Tibial nerve (tissue), 4 donors: ENCODE data around the gene SIM1. TPM values are rescaled to one million over a fixed set of nuclear protein-coding genes. Genes with fewer than 3 reads are reported as not detected.

Experiments used
- DNase-seq, 2 donors: peaks; one replicate each; pipeline ENCODE4 v3.0.0-alpha.2; 2019; ENCODE audit warnings: low spot score in 2 of 2
- H3K27ac ChIP-seq, 4 donors: fragments of 200-600 bp; sonication (generic) in 3 of 4; one replicate each; pipeline ENCODE4 v1.5.1; 2017 to 2019; ENCODE audit warnings: mild to moderate bottlenecking in 1 of 4
- H3K27me3 ChIP-seq, 2 donors: fragments of 200-600 bp; sonication (generic) in 1 of 2; one replicate each; pipeline versions ENCODE4 v1.5.1 to v1.6.0; 2017 to 2019
- H3K36me3 ChIP-seq, 3 donors: fragments of 200-600 bp; sonication (generic); one replicate each; pipeline ENCODE4 v1.5.1; 2018 to 2019
- H3K4me1 ChIP-seq, 4 donors: fragments of 200-600 bp; sonication (generic) in 3 of 4; one replicate each; pipeline ENCODE4 v1.5.1; 2017 to 2019
- H3K4me3 ChIP-seq, 4 donors: fragments of 200-600 bp; sonication (generic) in 3 of 4; one replicate each; pipeline ENCODE4 v1.5.1; 2017 to 2019; ENCODE audit warnings: mild to moderate bottlenecking in 1 of 4, moderate library complexity in 1 of 4
- H3K9me3 ChIP-seq, 4 donors: fragments of 200-600 bp; sonication (generic) in 3 of 4; one replicate each; pipeline ENCODE4 v1.5.1; 2017 to 2019
- EP300 ChIP-seq, 2 donors: sonication (generic); formaldehyde crosslinking; IDR thresholded peaks; one replicate each; pipeline ENCODE4 v1.6.1; 2017; ENCODE audit warnings: antibody characterized with exemption in 2 of 2, mild to moderate bottlenecking in 1 of 2
- POLR2A ChIP-seq, 2 donors: fragments of 450-650 bp; IDR thresholded peaks; one replicate each; pipeline ENCODE4 v1.6.1; 2017; ENCODE audit warnings: antibody characterized with exemption in 2 of 2, mild to moderate bottlenecking in 2 of 2, moderate library complexity in 2 of 2
- WGBS, 2 donors: methylation state at CpG; one replicate each; pipeline ENCODE4 v1.1.5; 2018; 5-methylcytosine and 5-hydroxymethylcytosine counted together
- total RNA-seq, 4 donors: library from RNA; depleted of rRNA; stranded (reverse); fragments of >200 nt; gene quantifications; one replicate each; pipeline ENCODE4 v1.1.0, GENCODE V29; 2016
- TF ChIP-seq, protein P1 (sequence below), 5 experiments: fragments of 200-600 bp in 3 of 5; fragments of 450-650 bp in 2 of 5; sonication (generic) in 3 of 5; IDR thresholded peaks; one replicate each; pipeline ENCODE4 v1.5.1; 2016 to 2019; ENCODE audit warnings: antibody characterized with exemption in 5 of 5, mild to moderate bottlenecking in 3 of 5, moderate library complexity in 2 of 5

The SIM1 gene
- total RNA-seq, 4 donors from 2014 or later, result not detected

DNA sequence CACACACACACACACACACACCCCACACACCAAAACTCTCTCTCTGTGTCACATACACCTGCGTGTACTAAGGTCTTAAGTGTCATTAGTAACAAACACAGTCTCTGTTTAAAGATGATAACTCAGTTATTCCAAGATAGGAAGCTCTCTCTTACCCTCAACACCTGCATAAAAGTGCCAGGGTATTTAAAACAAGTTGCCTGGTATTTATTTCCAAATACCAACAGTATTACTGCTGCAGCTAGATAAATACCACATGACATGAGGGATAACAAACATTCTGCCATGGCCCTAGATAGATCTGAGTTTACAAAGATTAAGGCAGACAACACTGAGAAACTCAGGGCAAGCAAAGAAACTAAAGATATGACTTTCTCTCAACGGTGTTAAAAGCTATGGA lies 118.5 kb downstream of the SIM1 start:
- no peak for TF ChIP-seq EP300 (IDR thresholded peaks at IDR 0.05)
- no peak for TF ChIP-seq POLR2A (IDR thresholded peaks at IDR 0.05)
- TF ChIP-seq, protein P1, sequence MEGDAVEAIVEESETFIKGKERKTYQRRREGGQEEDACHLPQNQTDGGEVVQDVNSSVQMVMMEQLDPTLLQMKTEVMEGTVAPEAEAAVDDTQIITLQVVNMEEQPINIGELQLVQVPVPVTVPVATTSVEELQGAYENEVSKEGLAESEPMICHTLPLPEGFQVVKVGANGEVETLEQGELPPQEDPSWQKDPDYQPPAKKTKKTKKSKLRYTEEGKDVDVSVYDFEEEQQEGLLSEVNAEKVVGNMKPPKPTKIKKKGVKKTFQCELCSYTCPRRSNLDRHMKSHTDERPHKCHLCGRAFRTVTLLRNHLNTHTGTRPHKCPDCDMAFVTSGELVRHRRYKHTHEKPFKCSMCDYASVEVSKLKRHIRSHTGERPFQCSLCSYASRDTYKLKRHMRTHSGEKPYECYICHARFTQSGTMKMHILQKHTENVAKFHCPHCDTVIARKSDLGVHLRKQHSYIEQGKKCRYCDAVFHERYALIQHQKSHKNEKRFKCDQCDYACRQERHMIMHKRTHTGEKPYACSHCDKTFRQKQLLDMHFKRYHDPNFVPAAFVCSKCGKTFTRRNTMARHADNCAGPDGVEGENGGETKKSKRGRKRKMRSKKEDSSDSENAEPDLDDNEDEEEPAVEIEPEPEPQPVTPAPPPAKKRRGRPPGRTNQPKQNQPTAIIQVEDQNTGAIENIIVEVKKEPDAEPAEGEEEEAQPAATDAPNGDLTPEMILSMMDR (IDR thresholded peaks at IDR 0.05), result no peak
- Histone ChIP-seq H3K9me3 (no peaks in the 10 kb centered on the region), H3K27me3 (no peaks in the 10 kb centered on the region), H3K4me1 (no peaks in the 10 kb centered on the region), H3K4me3 (no peak overlapping the region), H3K27ac (no peak overlapping the region), H3K36me3 (no peaks in the 10 kb centered on the region)
- no peak for DNase-seq
- 76 to 81% methylated on average over 2 of the region's 2 CpGs for WGBS, 2 donors

DNA sequence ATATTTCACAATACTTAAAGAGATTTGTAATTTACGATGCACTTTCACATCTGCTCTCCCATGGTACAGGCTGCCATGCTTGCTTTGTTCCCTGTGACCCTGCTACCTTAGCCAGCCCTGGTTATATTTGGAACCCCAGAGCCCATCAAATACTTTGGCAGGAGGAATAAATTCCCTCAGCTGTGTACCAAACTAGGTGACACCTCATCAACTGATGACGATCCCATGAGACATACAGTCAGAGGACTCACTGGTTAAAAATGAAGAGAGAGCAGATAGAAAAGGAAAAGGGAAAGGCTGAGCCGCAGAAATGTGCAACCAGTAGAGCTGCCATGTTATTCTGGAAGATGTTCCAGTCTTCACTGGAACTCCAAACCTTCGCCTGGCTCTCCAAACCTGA lies 120.0 kb downstream of the SIM1 start:
- H3K36me3 ChIP-seq, result no peaks in the 10 kb centered on the region
- WGBS, 2 donors, result 92 to 96% methylated on average over 4 of the region's 4 CpGs
- no peak for DNase-seq
- no peaks in the 10 kb centered on the region for H3K4me1 ChIP-seq
- H3K9me3 ChIP-seq, result no peaks in the 10 kb centered on the region
- TF ChIP-seq POLR2A (IDR thresholded peaks at IDR 0.05) (no peak), EP300 (IDR thresholded peaks at IDR 0.05) (no peak)
- TF ChIP-seq, protein P1 (IDR thresholded peaks at IDR 0.05), result no peak
- no peaks in the 10 kb centered on the region for H3K27me3 ChIP-seq
- no peak overlapping the region for H3K27ac ChIP-seq
- H3K4me3 ChIP-seq, result no peak overlapping the region

DNA sequence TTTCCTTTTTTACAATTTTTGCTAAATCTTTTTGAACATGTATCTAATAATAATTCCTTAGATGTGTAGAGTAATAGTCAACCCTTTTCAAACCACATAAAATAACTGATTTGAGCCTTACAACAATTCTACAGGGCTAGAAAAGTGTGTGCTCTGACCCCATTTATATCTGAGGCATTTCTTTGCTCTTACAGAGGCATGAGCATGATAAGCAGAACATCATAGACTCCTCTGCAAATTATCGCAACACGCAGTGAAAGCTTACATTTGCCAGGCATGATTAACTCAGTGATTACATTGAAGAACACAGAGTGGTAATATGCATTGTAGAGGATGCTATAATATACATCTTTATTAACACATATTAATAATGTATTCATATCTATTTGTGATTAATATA lies 120.4 kb downstream of the SIM1 start:
- Histone ChIP-seq H3K4me3 (no peak overlapping the region), H3K9me3 (no peaks in the 10 kb centered on the region), H3K27ac (no peak overlapping the region), H3K4me1 (no peaks in the 10 kb centered on the region), H3K36me3 (no peaks in the 10 kb centered on the region), H3K27me3 (no peaks in the 10 kb centered on the region)
- WGBS, 2 donors, result 94 to 96% methylated on average over 2 of the region's 2 CpGs
- TF ChIP-seq, protein P1 (IDR thresholded peaks at IDR 0.05), result no peak
- TF ChIP-seq POLR2A (IDR thresholded peaks at IDR 0.05), result no peak
- TF ChIP-seq EP300 (IDR thresholded peaks at IDR 0.05), result no peak
- DNase-seq, result no peak

DNA sequence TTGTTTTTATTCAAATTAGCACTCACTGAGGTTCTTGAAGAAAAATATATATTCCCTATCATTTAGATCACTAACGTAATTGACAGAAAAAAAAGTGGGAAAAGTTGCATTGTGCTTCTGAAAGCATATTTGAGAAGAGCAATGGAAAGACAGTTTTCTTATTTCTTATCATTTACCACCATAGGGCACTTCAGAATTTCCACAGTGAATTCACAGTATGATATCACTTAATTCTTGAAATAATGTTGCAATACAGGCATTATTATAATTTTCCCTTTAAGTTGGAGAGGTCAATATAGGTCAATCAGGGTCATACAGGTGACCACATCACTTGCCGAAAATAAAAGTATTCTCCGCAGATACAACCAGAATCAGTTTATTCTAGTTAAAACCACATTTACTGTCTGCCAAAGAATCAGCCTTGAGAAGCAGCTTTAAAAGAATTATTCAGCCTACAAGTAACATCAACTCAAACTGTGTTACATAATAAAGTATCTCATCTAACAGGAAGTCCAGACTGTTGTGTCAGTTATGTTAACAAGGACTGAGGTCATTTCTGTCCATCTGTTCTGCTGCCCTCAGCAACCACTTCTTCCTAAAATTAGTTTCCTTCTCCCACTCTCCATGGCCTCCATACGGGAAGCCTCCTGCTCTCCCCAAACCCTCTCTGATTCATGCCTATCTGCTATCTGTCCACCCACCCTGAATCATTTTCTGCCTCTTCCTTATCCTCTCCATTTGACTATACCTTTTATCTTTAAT lies 121.2 kb downstream of the SIM1 start:
- no peak for DNase-seq
- H3K4me3 ChIP-seq, result no peak overlapping the region
- H3K36me3 ChIP-seq, result no peaks in the 10 kb centered on the region
- 55 to 60% methylated on average over 4 of the region's 4 CpGs for WGBS, 2 donors
- TF ChIP-seq, protein P1 (IDR thresholded peaks at IDR 0.05), result no peak
- TF ChIP-seq POLR2A (IDR thresholded peaks at IDR 0.05) (no peak), EP300 (IDR thresholded peaks at IDR 0.05) (no peak)
- H3K4me1 ChIP-seq, result no peaks in the 10 kb centered on the region
- no peaks in the 10 kb centered on the region for H3K27me3 ChIP-seq
- H3K9me3 ChIP-seq, result no peaks in the 10 kb centered on the region
- no peak overlapping the region for H3K27ac ChIP-seq

DNA sequence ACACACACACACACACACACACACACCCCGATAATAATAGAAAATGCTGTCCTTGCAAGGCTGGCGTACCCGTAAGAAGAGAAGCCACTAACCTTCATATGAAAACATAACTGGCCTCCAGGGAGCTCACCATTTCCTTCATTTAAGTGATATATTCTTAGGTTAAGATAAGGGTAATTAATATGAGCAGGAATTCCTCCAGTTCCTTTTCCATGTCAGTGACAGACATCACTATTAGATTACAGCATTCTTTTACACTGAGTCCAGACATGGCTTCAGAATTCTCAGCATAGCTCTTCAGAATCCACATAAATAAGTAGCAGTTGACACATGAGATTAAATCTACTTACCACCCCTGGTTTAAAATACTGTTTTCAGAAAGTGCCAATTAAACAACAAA lies 121.9 kb downstream of the SIM1 start:
- no peaks in the 10 kb centered on the region for H3K27me3 ChIP-seq
- no peaks in the 10 kb centered on the region for H3K9me3 ChIP-seq
- no peaks in the 10 kb centered on the region for H3K4me1 ChIP-seq
- H3K4me3 ChIP-seq, result no peak overlapping the region
- no peak for DNase-seq
- WGBS, 2 donors, result 74 to 77% methylated on average over 3 of the region's 3 CpGs
- no peak for TF ChIP-seq POLR2A (IDR thresholded peaks at IDR 0.05)
- TF ChIP-seq, protein P1 (IDR thresholded peaks at IDR 0.05), result no peak
- no peak for TF ChIP-seq EP300 (IDR thresholded peaks at IDR 0.05)
- H3K27ac ChIP-seq, result no peak overlapping the region
- no peaks in the 10 kb centered on the region for H3K36me3 ChIP-seq
